ENCODE results near the gene TRAPPC2. TPM values are rescaled to one million over a fixed set of nuclear protein-coding genes. Genes with fewer than 3 reads are reported as not detected.
A peak's percentile ranks its signal among the peaks of the same experiment; 100 is the strongest.

TRAPPC2 gene
- total RNA-seq, 1 experiment from 2014 or later = 20.8 TPM

GRCh38 chrX:13692771-13693231 lies 41.6 kb downstream of the TRAPPC2 start:
- H3K27ac Mint-ChIP-seq (ENCODE audit: unreplicated experiment) = peak overlapping the region; percentile 95
- H3K36me3 Mint-ChIP-seq (ENCODE audit: insufficient read depth, unreplicated experiment) = peaks cover 65% of the 10 kb centered on the region
- H3K9me3 Mint-ChIP-seq (ENCODE audit: low read depth, unreplicated experiment) = no peaks in the 10 kb centered on the region
- H3K4me1 Mint-ChIP-seq (ENCODE audit: low read depth, unreplicated experiment) = peaks cover 56% of the 10 kb centered on the region
- peak overlapping the region; percentile 86 for H3K4me3 Mint-ChIP-seq (ENCODE audit: low read depth, unreplicated experiment)
- CTCF ChIA-PET = interaction anchor here (0.8 to 1.2 kb wide), 3 partner anchors 24 to 42 kb away, joined by 3 to 4 read pairs (median 3); partner anchors contain the start of genes OFD1 and TRAPPC2
- intact Hi-C loops (cut with micrococcal nuclease; ENCODE audit: unreplicated experiment) = loop anchor here (5.0 kb wide), 1 partner anchor 40 kb away; the partner anchor contains the start of genes OFD1 and TRAPPC2
- BruUV-seq (replicated peaks) = no TSS peak
- no peak for DNase-seq
- TF ChIP-seq, protein P1, sequence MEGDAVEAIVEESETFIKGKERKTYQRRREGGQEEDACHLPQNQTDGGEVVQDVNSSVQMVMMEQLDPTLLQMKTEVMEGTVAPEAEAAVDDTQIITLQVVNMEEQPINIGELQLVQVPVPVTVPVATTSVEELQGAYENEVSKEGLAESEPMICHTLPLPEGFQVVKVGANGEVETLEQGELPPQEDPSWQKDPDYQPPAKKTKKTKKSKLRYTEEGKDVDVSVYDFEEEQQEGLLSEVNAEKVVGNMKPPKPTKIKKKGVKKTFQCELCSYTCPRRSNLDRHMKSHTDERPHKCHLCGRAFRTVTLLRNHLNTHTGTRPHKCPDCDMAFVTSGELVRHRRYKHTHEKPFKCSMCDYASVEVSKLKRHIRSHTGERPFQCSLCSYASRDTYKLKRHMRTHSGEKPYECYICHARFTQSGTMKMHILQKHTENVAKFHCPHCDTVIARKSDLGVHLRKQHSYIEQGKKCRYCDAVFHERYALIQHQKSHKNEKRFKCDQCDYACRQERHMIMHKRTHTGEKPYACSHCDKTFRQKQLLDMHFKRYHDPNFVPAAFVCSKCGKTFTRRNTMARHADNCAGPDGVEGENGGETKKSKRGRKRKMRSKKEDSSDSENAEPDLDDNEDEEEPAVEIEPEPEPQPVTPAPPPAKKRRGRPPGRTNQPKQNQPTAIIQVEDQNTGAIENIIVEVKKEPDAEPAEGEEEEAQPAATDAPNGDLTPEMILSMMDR (IDR thresholded peaks at IDR 0.05; ENCODE audit: unreplicated experiment) = no peak
- H3K27me3 Mint-ChIP-seq (ENCODE audit: unreplicated experiment) = no peaks in the 10 kb centered on the region

DNA sequence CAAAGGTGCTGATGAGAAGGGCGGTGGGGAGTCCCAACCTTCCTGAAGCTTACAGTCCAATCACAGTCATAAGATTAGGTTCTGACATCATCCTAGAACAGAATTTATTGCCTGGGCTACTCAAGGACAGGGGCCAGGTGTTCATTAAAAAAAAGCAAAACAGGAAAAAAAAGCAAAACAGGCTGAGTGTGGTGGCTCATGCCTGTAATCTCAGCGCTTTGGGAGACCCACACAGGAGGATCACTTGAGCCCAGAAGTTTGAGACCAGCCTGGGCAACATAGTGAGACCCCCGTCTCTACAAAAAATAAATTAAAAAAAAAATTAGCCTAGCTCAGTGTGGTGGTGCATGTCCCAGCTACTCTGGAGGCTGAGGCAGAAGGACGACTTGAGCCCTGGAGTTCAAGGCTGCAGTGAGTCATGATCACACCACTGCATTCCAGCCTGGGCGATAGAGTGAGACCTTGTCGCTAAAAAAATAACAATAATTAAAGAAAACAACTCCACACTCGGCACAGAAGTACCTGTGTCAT lies 42.5 kb downstream of the TRAPPC2 start:
- Mint-ChIP-seq H3K36me3 (ENCODE audit: insufficient read depth, unreplicated experiment) (peaks cover 65% of the 10 kb centered on the region), H3K9me3 (ENCODE audit: low read depth, unreplicated experiment) (no peaks in the 10 kb centered on the region), H3K4me1 (ENCODE audit: low read depth, unreplicated experiment) (peaks cover 48% of the 10 kb centered on the region), H3K27me3 (ENCODE audit: unreplicated experiment) (no peaks in the 10 kb centered on the region), H3K4me3 (ENCODE audit: low read depth, unreplicated experiment) (peak overlapping the region; percentile 86), H3K27ac (ENCODE audit: unreplicated experiment) (peak overlapping the region; percentile 95)
- peak; percentile 37 for DNase-seq
- TF ChIP-seq, protein P1 (IDR thresholded peaks at IDR 0.05; ENCODE audit: unreplicated experiment) = no peak
- intact Hi-C loops (cut with micrococcal nuclease; ENCODE audit: unreplicated experiment) = loop anchor here (5.0 kb wide), 1 partner anchor 40 kb away; the partner anchor contains the start of genes OFD1 and TRAPPC2
- no TSS peak for BruUV-seq (replicated peaks)
- CTCF ChIA-PET = interaction anchor here (0.7 kb wide), 1 partner anchor 1789 kb away, joined by 8 read pairs; no protein-coding TSS in a partner anchor

GRCh38 chrX:13690836-13691235 lies 43.6 kb downstream of the TRAPPC2 start:
- no TSS peak for BruUV-seq (replicated peaks)
- Mint-ChIP-seq H3K4me3 (ENCODE audit: low read depth, unreplicated experiment) (peak overlapping the region; percentile 86), H3K36me3 (ENCODE audit: insufficient read depth, unreplicated experiment) (peaks cover 65% of the 10 kb centered on the region), H3K9me3 (ENCODE audit: low read depth, unreplicated experiment) (no peaks in the 10 kb centered on the region), H3K27ac (ENCODE audit: unreplicated experiment) (peak overlapping the region; percentile 95), H3K27me3 (ENCODE audit: unreplicated experiment) (no peaks in the 10 kb centered on the region), H3K4me1 (ENCODE audit: low read depth, unreplicated experiment) (peaks cover 44% of the 10 kb centered on the region)
- TF ChIP-seq, protein P1 (IDR thresholded peaks at IDR 0.05; ENCODE audit: unreplicated experiment) = peak; percentile 22
- CTCF ChIA-PET = interaction anchor here (0.7 kb wide), 1 partner anchor 1654 kb away, joined by 3 read pairs; no protein-coding TSS in a partner anchor
- intact Hi-C loops (cut with micrococcal nuclease; ENCODE audit: unreplicated experiment) = loop anchor here (1.0 to 5.0 kb wide), 2 partner anchors 33 to 41 kb away; partner anchors contain the start of genes OFD1 and TRAPPC2
- DNase-seq = peak; percentile 39

GRCh38 chrX:13689741-13690211 lies 44.6 kb downstream of the TRAPPC2 start:
- no peaks in the 10 kb centered on the region for H3K9me3 Mint-ChIP-seq (ENCODE audit: low read depth, unreplicated experiment)
- BruUV-seq (replicated peaks) = TSS peak; percentile 67
- CTCF ChIA-PET = interaction anchor here (0.6 to 1.2 kb wide), 2 partner anchors 21 to 33 kb away, joined by 3 to 5 read pairs; no protein-coding TSS in a partner anchor
- H3K36me3 Mint-ChIP-seq (ENCODE audit: insufficient read depth, unreplicated experiment) = peaks cover 56% of the 10 kb centered on the region
- TF ChIP-seq, protein P1 (IDR thresholded peaks at IDR 0.05; ENCODE audit: unreplicated experiment) = no peak
- intact Hi-C loops (cut with micrococcal nuclease; ENCODE audit: unreplicated experiment) = loop anchor here (1.0 to 5.0 kb wide), 2 partner anchors 31 to 43 kb away; partner anchors contain the start of genes OFD1 and TRAPPC2
- peaks cover 44% of the 10 kb centered on the region for H3K4me1 Mint-ChIP-seq (ENCODE audit: low read depth, unreplicated experiment)
- peak overlapping the region; percentile 95 for H3K27ac Mint-ChIP-seq (ENCODE audit: unreplicated experiment)
- peak overlapping the region; percentile 86 for H3K4me3 Mint-ChIP-seq (ENCODE audit: low read depth, unreplicated experiment)
- no peak for DNase-seq
- no peaks in the 10 kb centered on the region for H3K27me3 Mint-ChIP-seq (ENCODE audit: unreplicated experiment)

Measured in Calu3 (cell line).